Fibroblast of skin of abdomen (primary cell): Measurements from ENCODE around the gene TMEM144.
"Not testable (repeated sequence)": the region's sequence is repeated elsewhere in the genome, so short reads cannot be mapped to it uniquely, and the experiment has no call there.

Source experiments
- DNase-seq: peaks from one replicate; pipeline ENCODE4 v3.0.0-alpha.2; 2013

The TMEM144 gene

DNA sequence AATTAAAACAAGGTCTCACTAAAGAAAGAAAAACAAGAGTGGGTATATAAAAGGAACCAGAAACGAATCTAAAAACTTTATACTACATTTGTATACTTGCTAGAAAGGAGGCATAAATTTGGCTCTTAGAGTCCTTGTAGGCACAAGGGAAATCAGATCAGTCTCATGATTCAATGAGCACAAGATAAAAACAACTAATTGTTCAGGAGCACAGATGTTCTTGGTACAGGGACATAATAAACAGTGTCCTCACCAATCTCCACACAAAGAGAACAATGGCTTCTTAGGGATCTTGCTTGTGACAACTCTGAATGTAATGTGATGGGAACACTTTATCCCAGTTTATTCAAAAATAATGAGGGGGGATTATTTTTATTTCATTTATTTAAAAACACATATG, 28.3 kb downstream of the TMEM144 start:
- DNase-seq = no peak

DNA sequence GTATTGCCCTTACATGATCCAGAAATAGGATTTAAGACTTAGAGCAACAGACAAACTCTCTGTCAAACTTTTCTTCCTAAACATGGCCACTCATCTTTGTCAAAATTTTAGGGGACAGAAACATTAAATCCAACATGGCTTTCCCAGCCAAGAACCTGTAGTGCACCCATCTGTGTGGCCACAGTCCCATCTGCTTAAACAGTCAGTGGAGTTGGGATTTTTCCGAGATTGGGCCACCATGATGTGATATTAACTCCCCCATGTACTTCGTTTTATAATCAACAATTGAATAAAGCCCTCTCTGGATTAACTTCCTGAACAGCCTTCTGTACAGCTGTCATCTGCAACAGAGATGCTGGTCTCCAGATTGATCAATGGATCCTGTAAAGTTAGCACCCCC, 28.9 kb downstream of the TMEM144 start:
- DNase-seq = no peak

DNA sequence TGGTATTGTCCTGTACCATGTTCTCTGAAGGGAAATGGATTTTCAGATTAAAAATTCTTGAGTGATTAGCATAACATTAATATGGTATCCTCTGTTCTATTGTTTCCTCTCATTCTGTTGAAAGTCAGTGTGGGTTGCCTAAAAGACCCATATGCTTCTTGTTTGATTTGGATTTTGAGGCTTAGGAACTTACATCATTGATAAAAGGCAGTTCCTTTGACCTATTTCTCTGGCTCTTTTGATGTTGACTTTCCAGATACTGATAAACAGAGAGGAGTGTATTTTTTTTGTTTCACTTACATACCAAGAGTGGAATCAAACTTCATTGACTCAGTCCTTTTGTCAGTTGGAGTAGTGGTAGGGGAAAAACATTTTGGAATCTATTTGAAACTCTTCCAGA, 32.8 kb downstream of the TMEM144 start:
- DNase-seq = no peak

DNA sequence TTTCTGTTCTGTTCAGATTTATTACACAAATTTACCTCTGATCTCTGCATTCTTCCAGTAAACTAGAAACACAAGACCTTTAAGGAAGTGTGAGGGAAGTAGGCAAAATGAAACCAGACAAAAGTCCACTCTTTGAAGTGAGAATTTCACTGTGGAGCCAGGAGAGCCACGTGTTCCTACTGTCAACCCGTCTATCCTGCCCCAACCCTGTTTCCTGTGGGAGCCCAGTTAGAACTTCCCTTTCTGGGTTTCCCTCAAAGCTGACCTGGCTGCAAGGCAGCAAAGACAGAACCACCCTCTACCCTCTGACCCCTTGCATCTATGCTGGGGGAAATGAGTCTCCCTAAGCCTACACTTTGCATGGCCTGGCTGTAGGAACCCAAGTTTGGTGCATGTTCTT, 40.0 kb downstream of the TMEM144 start:
- DNase-seq = no peak

DNA sequence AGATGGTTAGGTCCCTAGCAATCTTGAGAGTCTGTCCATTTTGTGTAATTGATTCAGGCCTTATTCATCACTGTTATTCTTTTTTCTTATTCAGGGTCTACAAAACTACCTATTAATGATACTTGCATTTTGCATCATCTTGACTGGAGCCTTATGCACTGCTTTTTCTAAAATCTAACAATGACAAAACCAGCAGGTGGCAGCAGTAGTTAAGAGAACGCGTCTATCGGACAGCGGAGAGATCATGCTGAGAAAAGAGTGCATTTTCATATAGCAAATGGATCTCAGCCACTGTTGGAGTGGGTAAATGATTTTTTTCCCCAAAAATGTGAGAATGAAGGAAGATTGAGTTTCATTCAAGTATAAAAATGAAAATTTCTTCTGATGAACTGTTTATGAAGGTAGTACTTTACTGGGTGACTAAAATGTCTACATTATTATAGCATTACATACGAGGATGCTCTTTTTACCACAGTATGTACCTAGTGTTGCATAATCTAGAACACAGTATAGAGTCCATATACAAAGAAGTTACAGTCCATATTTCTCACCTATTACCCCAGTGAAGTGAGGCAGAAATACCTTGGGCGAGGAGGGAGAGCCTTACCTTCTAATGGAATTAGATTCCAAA, 43.2 kb downstream of the TMEM144 start:
- DNase-seq = peak; percentile 55

DNA sequence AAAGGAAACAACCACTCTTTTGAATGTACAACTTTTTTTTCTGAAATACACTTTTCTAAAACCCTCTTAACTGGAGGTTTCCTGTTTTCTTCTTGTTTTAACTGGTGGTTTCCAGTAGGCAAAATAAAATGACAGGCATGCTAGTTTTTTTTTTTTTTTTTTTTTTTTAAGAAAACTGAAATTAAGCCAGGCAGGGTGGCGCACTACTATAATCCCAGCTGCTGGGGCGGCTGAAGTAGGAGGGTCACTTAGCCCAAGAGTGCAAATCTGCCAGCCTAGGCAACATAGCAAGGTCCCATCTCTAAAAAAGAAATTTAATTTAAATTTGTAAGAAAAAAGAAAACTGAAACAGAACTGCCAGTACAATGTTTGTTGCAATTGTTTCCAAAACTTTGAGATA, 44.0 kb downstream of the TMEM144 start:
- DNase-seq = no peak

DNA sequence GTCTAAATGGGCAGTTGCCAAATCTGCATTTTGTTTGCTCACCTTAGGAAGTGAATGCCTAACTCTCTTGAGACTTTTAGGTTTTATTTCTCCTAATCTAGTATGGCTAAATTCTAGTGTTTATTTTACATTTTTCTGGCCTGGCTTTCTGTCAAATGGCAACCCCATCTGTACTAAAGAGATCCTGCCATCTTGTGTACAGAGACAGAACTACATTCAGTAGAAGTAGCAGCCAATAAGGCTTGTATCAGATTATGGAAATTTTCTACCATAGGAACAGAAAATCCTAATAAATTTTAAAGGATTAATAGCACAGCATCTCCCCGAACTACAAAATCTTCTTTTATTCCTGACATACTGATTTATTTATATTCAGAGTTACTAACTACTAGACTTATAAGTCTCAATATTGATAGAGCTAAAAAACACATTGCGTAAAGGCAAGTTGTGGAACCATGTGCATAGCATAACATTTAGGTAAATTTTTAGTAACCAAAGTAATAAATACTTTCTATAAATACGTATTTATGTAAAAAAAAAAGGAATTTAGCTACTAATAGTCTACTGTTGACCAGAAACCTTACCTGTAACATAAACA, 45.5 kb downstream of the TMEM144 start:
- peak; percentile 40 for DNase-seq

DNA sequence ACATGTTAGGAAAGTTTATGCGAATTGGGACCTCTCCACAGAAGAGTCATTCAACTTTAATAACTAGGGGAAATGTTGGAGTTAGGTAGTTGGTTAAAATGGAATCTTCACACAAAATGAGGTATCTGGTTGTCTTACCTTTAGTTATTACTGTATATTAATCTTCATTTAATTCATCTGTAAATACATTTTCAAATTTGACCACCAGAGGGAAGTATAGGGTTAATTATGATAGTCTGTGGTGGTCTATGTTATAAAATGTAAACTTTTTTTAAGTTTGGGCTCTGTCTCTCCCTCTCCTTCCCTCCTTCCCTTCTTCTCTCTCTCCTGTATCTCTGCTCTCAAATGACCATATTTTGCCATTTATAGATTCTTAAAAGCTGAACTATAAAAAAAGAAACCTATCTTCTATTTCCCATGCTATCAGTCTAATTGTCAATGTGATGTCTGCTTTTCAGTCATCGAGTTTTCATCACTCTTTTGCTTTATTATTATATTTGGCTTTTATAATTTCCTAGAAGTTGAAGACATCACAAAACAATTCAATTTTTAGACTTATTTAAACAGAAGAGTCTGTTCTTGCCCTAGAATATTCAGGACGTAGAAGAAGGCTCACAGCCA, 49.8 kb downstream of the TMEM144 start:
- DNase-seq = peak; percentile 32

DNA sequence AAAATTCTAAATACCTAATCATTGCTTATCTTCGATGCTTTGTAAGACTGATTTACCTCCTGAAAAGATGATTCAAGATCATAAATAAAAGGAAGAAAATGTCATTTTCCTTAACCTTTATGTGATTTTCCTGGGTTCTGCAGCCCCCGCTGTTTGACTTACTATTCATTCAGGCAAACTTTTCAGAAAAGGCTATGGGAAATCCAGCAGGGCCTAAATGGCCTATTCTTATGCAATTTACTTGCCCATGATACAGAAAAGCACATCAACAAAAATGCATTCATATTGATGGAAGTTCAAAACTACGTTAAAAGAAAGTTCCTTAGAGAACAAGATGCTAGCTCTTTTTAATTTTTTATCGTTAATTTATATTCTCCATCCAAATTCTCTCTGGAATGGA, 51.2 kb downstream of the TMEM144 start:
- no peak for DNase-seq

DNA sequence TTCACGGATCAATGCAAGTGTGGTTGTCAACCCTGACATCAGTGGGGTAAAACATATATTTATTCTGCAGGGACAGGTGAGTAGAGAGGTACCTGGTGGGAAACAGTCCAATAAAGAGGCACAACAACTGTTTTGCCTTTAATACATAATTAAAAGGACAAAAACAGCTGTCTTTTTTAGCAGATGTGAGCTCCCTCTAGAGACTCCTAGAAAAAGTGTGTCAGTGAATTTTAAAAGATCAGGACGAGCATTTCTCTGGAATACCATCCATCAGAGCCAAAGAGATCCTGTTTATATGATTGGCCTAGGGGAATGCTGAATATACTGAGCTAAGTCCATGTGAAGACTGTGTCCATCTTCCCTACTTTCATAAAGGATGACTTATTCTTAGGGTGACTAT, 58.3 kb downstream of the TMEM144 start:
- no peak for DNase-seq

DNA sequence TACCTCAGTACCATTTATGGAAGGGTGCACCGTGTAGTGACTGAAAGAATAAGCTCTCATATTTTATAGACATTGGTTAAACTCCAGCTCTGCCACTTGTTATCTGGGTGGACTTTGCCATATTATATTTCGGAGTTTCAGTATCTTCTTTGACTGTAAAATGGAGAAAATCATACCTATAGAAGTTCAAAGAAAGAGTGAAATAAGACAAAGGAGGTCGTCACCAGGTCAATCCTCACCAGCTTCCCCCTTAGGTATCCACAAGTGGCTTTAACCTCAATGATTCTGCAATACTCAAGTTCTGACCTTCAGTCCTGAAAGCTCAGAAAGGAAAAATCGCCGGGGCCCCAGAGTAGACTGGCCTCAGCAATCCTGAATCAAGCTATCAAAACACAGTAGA, 64.3 kb downstream of the TMEM144 start:
- no peak for DNase-seq

DNA sequence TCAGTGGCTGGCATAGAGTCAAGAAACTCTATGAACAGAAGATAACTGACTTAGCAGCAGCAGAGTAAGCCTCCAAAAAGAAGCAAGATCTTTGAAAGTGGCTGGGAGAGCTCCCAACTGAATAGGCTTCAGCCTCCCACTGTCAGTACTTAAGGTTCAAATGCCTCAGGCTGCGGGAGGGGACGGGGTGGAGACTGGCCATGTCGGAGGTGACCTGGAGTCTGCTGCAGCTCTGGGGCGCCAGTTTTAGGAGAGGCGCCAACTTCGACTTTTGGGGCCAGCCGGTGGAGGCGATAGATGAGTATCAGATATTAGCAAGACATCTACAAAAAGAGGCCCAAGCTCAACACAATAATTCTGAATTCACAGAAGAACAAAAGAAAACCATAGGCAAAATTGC, 67.3 kb downstream of the TMEM144 start:
- no peak for DNase-seq

DNA sequence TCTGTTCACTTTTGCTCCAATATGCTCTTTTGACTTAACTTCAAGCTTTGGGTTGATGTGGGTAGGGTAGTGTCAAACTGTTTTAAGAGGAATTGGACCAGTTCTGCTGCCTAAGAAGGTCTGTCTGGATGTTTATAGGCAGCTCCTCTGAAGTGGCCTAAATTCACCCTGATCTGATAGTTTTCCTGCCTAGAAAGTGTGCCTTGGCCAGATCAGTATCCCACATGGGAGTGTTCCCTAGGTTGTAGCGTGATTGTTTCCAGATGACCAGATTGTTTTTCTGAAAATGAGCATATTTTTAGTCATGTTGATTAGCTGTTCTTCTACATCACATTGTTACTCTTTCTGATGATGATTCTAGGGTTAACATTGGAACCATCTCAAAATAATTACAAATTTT, 68.8 kb downstream of the TMEM144 start:
- not testable (repeated sequence) for DNase-seq

DNA sequence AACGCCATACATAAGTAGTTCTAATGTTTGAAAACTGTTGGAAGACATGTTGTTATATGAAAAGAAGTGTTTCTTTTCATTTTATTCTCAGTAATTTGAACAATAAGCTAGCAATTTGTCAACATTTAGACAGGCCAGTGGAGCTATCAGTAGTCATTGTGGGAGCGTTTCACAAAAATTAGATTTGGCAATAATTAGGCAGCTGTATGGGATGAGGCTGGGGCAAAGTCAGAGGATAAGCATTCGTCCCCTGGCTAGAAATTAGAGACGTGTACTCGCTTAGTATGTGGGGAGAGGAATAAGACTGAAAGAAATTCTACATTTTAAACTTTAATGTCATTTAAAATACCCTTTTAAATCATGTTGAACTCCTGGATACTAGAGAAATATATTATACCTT, 70.6 kb downstream of the TMEM144 start:
- DNase-seq = no peak

DNA sequence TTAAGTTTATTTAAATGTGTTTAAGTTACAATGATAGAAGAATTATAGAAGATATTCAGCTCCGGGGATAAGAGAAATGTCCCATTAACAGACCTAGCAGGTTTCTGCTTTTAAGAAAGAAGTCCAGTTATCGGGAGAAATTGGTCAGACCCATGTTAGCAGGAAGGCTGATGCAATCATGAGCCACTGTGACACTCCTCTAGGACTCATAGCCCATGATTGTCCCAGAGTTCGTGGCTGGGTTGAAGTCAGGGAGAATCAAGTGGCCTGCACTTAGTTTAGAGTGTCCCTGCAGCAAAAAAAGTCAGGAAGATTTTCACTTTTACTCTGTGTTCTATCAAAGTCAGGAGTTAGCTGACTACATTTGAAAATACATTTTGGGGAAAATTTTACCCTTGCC, 72.0 kb downstream of the TMEM144 start:
- peak; percentile 17 for DNase-seq

DNA sequence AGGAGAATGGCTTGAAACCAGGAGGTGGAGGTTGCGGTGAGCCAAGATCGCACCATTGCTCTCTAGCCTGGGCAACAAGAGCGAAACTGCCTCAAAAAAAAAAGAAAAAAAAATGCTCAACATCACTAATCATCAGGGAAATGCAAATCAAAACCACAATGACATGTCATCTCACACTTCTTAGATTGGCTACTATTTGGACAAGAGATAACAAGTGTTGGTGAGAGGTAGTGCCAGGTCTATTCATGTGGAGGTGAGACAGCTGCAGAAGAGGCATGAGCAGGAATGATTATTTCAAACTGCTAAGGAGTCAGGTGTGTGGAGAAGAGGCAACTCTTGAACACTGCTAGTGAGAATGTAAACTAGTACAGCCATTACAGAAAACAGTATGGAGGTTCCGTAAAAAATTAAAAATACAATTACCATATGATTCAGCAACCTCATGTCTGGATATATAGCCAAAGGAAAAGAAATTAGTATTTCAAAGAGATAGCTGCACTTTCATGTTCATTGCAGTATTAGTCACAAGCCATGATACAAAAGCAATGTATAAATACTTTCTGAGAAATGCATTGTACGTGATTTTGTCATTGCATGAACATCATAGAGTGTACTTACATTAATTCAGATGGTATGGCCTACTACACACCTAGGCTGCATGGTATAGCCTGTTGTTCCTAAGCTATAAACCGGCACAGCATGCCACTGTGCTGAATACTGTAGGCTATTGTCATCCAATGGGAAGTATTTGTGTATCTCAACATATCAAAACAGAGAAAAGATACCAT, 75.3 kb downstream of the TMEM144 start:
- DNase-seq = no peak

DNA sequence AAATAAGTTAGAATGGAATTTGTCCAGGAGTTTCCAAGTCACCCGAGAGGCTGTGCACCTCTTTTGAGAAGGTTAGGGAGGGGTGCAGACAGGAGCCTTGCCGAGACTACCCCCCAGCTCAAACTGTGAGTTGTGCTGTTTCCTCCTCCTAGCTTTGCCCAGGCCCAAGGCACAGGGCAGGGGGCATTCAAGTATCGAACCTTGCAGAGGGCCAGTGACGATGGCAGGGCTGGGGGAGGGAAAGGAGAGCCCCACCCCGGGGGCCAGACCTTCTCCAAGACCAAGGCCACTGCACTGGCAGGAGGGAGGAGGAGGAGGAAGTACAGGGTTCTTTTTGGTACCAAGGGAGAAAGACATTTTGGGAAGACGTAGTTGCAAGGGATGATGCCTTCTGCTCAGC, 80.6 kb downstream of the TMEM144 start:
- no peak for DNase-seq

DNA sequence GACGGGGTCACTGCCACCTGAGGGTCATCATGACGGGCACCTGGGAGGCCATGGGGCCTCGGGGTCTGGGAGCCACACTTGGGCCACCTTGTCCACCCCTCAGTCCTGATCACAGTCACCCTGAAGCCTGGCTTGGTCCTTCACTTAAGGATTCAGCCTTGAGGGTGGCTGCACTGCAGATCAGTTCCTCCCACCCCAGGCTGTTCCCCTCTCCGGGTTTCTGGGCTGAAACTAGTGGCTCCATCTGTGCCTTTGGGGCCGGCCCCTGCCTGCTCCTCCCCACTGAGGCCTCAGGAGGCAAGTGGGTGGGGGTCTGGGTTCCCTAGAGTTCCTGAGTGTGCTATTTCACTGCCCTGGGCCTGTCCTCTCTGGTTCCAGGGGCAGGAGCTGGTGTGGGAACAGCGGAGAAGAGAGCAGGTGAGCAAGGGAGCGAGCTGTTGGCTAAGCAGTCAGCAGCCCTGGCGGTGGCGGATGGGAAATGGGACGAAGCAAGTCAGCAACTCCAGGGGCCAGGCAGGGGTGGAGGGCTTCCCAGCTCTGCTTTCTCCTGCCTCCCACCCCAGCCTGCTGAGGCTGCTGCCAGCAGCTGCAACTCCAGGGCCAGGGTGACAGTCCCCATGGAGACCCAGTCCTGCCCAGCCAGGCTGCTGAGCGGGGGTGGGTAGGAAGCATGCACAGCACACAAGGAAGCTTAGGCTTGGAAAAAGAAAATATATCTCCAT, 81.2 kb downstream of the TMEM144 start:
- DNase-seq = no peak

DNA sequence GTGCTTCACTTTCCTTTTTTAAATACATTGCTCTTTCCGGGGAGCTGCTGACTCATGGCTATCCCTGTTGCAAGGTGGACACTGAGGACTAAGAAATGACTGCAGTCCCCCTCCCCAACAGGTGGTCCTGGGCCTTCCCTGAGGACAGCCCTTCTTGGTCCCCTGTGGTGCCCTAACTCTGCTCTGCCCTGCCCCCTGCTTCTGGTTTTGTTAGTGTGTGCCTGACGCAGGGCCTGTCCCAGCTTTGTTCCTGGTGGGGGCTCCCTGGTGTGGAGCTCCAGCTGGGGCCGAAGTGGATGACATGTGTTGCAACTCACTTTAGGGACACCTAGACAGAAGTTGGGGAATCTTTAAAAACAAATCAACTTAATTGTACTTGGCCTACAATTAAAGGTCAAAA, 81.9 kb downstream of the TMEM144 start:
- DNase-seq = no peak

DNA sequence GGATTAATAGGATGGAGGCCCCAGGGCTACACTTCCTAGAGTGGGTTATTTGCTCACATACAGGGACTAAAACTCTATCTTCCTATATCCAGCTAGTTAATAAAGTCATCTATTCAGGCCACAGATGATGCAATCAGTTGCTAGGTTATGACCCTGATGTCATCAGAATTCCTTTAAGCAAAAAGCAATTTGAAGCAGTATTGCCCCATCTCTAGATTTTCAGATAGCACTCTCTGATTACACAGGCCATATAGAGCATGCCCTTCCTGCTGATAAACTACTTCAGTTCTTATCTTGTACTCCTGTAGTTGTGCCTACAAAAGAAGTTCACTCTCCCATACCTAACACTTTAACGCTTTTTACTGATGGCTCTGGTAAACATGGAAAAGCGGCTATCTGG, 84.8 kb downstream of the TMEM144 start:
- no peak for DNase-seq

DNA sequence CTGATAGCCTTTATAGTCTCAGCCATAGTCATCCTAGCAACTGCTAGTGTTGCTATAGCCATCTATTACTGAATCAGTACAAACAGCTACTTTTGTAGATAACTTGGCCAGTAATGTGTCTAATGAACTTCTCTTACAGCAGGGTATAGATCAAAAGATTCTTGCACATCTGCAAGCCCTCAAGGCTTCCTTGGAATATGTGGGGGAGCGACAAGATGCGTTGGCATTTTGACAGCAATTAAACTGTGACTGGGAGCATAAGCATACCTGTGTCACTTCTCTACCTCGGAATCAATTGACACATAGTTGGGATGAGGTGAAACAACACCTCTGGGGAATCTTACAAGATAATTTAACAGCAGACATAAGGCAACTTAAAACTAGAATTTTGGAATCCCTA, 87.6 kb downstream of the TMEM144 start:
- DNase-seq = no peak

DNA sequence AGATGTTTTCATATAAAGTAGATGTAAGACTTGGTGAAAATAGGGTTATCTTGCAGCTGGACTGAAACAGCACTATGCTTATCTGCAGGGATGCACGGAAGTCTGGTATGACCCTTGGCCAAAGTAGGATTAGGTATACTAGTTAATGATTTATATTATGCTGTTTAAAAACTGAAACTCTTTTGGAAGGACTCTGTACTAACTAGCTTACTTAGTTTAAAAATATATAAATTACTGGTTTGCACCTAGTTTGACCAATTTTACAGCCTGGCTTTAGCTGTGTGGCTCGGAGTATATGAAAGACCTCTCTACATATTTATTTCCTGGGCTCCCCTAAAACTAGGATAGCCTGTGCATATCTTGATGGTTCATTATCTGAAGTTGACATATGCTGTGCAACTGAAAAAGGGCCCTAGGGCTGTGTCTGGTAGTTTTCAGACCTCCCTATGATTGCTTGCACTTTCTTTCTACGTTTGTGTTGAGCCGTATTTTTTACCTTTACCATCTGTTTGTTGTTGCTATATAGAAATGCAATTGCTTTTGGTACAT, 89.2 kb downstream of the TMEM144 start:
- no peak for DNase-seq

DNA sequence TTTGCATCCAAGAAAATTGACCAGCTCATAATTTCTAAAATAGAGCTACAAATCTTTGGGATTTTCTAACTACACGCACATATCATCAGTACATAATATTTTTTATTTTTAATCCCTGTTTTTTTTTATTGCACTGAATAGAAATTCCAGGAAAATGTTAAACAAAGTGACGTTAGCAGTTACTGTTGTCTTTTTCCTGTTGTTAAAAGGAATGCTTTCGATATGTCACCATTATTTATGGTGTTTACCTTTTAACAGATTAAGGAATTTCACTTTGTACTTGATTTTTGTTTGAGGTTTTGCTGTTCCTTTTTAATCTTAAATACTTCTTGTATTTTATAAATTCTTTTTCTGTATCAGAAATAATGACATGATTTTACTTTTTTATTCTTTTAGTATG, 89.7 kb downstream of the TMEM144 start:
- DNase-seq = no peak
